ENCODE results near the gene UEVLD.

GRCh38 chr11:18623707-18624106, 35.2 kb upstream of the UEVLD start:
- TF ChIP-seq POLR2AphosphoS5 (IDR thresholded peaks at IDR 0.05) (no peak), EP300 (IDR thresholded peaks at IDR 0.05) (no peak), CTCF (IDR thresholded peaks at IDR 0.05) (no peak), POLR2A (IDR thresholded peaks at IDR 0.05) (no peak)
